Astrocyte of the spinal cord (primary cell): Measurements from ENCODE around the gene RPS6KA2.

Experiments
- DNase-seq: peaks from one replicate; pipeline ENCODE4 v3.0.0; 2011; ENCODE audit warnings: low read depth, low spot score
- H3K4me3 ChIP-seq: 2 replicates; pipeline ENCODE4 v1.5.1; 2011; ENCODE audit warnings: low read depth, mild to moderate bottlenecking, low read length, moderate library complexity
- in situ Hi-C: cut with HindIII; loops from 2 replicates; pipeline ENCODE4 v1.10.0; 2017; ENCODE audit warnings: low sequenced_read_pairs
- TF ChIP-seq, protein P1 (sequence below): IDR thresholded peaks from 2 replicates; pipeline ENCODE4 v1.5.1; 2012; ENCODE audit warnings: low read depth, mild to moderate bottlenecking, low read length, inconsistent platforms

The RPS6KA2 gene

DNA sequence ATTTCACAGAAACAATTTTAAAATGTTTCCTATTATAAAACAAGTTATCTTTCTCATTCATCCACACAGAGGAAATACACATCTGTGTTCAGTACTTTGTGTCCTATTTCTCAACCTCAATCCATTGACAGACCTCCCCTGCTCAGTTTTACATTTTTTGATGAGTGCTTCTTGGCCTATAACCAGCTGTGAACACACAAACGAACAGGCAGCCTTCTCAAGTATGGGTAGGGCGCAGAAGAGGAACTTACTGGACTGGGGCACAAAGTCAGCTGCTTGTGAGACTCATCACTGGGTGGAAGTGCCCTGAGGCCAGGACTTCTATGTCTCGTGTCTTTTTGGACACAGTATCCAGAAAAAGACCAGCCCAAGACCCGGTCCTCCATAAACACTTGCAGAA, 2.8 kb downstream of the RPS6KA2 start:
- peak; percentile 78 for DNase-seq
- H3K4me3 ChIP-seq = no peak overlapping the region
- TF ChIP-seq, protein P1, sequence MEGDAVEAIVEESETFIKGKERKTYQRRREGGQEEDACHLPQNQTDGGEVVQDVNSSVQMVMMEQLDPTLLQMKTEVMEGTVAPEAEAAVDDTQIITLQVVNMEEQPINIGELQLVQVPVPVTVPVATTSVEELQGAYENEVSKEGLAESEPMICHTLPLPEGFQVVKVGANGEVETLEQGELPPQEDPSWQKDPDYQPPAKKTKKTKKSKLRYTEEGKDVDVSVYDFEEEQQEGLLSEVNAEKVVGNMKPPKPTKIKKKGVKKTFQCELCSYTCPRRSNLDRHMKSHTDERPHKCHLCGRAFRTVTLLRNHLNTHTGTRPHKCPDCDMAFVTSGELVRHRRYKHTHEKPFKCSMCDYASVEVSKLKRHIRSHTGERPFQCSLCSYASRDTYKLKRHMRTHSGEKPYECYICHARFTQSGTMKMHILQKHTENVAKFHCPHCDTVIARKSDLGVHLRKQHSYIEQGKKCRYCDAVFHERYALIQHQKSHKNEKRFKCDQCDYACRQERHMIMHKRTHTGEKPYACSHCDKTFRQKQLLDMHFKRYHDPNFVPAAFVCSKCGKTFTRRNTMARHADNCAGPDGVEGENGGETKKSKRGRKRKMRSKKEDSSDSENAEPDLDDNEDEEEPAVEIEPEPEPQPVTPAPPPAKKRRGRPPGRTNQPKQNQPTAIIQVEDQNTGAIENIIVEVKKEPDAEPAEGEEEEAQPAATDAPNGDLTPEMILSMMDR = no peak
- in situ Hi-C loops = no loop called here

DNA sequence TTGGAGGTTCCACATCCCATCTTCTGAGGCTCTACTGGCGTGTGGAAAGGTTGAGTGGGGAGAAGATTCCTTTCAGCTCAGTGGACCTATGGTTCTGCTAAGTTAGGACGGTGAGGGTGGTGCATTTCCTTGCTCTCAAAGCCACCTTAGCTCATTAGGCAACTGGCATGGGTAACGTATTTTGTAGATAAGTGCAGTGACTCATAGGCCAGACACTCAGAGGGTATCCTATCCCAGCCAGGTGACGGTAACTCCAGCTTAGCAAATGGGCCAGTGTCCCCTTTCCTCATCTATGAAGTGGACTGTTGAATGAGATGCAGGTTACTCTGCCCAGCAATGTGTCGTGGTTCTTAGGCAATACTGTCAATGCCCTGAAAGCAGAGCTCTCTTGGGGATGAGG, 3.7 kb downstream of the RPS6KA2 start:
- no peak for DNase-seq
- TF ChIP-seq, protein P1 = no peak
- in situ Hi-C loops = no loop called here
- no peak overlapping the region for H3K4me3 ChIP-seq

DNA sequence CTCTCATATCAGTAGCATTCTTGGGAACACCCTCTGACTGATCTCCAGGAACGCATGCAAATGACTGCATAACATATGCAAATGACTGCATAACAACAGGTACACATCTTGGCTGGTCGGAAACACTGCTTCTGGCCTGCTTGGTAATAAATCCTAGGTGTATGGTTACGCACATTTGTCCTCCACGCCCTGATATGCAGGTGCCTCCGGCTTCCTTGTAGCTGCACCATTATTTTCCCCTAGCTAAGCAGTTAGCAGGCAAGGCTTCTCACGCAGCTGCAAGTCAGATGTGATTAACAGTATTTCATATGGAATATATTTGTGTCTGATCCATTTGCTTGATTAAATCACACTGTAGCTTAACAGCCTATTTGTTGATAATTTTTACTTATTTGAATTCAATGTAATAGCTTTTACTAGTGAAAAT, 5.9 kb downstream of the RPS6KA2 start:
- in situ Hi-C loops = no loop called here
- no peak overlapping the region for H3K4me3 ChIP-seq
- TF ChIP-seq, protein P1 = no peak
- DNase-seq = no peak

DNA sequence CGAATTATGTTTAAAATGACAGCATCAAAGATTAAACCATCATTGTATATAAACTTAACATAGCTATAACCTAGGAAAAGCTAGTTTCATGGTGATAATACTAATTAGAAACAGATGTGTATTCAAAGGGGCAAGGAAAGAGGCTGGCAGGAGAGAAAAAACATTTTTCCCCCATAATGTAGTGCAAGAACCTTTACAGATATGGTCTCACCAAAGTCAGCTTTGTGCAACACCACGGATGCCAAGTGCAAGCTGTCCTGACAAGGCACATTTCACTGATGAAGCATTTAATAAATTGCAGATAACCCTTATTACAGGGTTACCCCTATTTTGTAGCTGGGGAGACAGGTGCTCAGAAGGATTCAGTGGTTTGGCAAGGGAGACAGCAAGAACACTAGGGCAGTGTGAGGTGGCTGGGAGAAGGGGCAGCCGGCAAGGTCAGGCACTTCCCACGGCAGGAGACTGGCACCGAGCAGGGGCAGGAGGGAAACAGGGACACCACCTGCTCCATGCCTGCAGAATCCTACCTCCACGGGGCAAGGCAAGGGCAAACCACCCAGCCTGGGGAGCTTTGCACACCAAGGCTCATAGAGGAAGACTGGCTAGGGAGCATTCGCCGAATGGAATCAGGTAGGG, 6.5 kb downstream of the RPS6KA2 start:
- no peak overlapping the region for H3K4me3 ChIP-seq
- no peak for DNase-seq
- TF ChIP-seq, protein P1 = no peak
- in situ Hi-C loops = no loop called here

DNA sequence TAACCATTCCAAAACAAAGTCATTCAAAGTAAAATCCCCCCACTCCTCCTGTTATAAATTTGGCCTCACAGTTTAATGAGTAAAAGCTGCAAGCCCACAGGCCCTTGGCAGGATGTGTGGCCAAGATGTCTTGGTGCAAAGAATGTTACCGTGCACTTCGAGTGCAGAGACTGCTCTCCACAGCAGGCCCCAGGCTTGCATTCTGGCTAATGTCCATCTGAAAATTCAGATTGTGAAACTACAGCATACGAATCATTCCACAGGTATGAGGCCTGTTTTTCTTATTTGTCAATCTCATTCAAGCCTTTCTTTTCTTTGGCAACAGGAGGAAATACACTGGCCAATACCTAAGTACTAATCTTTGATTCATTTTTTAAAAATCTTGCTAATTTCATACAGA, 7.1 kb downstream of the RPS6KA2 start:
- in situ Hi-C loops = no loop called here
- DNase-seq = peak; percentile 98

DNA sequence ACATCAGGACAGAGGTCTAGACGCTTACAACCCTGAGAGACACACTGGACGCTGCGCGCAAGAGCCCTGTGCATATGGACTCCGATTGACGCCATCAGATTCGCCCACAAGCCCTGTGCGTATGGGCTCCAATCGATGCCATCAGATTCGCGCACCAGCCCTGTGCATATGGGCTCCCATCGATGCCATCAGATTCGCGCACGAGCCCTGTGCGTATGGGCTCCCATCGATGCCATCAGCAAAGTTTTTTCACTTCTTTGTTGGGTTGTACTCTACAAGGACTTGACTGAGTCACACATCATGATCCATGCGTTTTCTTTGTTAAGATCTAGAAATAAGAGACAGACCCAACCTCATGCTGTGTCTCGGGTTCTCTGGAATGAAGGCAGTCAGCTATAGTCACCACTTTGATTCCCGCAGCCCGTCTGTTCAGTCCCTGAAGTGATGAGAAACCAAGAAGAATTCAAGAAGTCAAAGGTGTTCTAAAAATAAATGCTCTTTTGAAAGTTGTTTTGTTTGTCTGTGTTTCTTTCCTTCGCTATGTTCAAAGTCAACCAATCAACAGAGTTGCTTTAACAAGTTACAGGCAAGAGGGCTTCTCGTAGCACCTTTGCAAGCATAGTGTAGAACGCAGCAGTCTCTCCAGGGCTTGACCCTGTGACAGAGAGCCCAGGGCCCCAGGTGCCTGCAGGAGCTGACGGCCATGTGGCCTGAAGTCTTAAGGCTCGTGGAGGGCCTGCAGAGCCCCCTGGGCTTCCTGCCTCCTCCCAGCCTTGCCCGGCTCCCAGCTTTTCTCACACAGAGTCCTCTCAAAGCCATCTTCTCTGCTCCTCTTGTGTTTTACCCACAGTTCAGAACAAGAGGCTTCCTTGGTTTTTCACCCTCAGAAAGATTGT, 7.9 kb downstream of the RPS6KA2 start:
- in situ Hi-C loops = no loop called here
- TF ChIP-seq, protein P1 = no peak

More for the DNA sequence above, 7.1 kb downstream of the RPS6KA2 start:
- TF ChIP-seq, protein P1 = no peak
- no peak overlapping the region for H3K4me3 ChIP-seq

More for the DNA sequence above, 7.9 kb downstream of the RPS6KA2 start:
- no peak overlapping the region for H3K4me3 ChIP-seq
- DNase-seq = peak; percentile 98
